D721Med (cell line): ENCODE results near the gene CAMK2N1.

Experiments used
- DNase-seq: peaks from one replicate; pipeline ENCODE4 v3.0.0; 2011; ENCODE audit warnings: low spot score; ENCODE audit not compliant: insufficient read length
- FAIRE-seq: peaks from 2 replicates; lab custom pipeline; 2011; peaks lifted over from hg19 to GRCh38; lab: Jason Lieb, UNC
- CTCF ChIP-seq: IDR thresholded peaks from 2 replicates; pipeline ENCODE4 v1.5.1; 2012; ENCODE audit warnings: mild to moderate bottlenecking, control low read depth; ENCODE audit not compliant: insufficient read depth; ENCODE audit errors: missing control alignments

The CAMK2N1 gene

GRCh38 chr1:20496241-20496661 lies 10.2 kb upstream of the CAMK2N1 start:
- TF ChIP-seq CTCF, result no peak
- no peak for DNase-seq
- no peak for FAIRE-seq

- no peak for TF ChIP-seq CTCF
- no peak for FAIRE-seq
- no peak for DNase-seq
Measured at GRCh38 chr1:20495661-20496060, 9.7 kb upstream of the CAMK2N1 start.

GRCh38 chr1:20494609-20495311 lies 8.8 kb upstream of the CAMK2N1 start:
- FAIRE-seq, result no peak
- no peak for TF ChIP-seq CTCF
- no peak for DNase-seq

- DNase-seq (peak; percentile 55), FAIRE-seq (no peak)
- TF ChIP-seq CTCF, result peak; percentile 100
Measured at GRCh38 chr1:20493839-20494608, 8.0 kb upstream of the CAMK2N1 start.

- no peak for TF ChIP-seq CTCF
- FAIRE-seq (no peak), DNase-seq (no peak)
Measured at GRCh38 chr1:20493309-20493708, 7.3 kb upstream of the CAMK2N1 start.

GRCh38 chr1:20492751-20493150 lies 6.7 kb upstream of the CAMK2N1 start:
- no peak for FAIRE-seq
- TF ChIP-seq CTCF, result no peak
- DNase-seq, result no peak

- no peak for TF ChIP-seq CTCF
- FAIRE-seq, result no peak
- DNase-seq, result no peak
Measured at GRCh38 chr1:20491866-20492265, 5.9 kb upstream of the CAMK2N1 start.
